Hepatocyte (in vitro differentiated cells): ENCODE data around the gene ACP1.

ENCODE experiments used
- CTCF ChIP-seq: fragments of 200-600 bp; sonication (generic); IDR thresholded peaks from 2 replicates; pipeline ENCODE4 v1.5.1; 2016; ENCODE audit warnings: antibody characterized with exemption, mild to moderate bottlenecking; ENCODE audit not compliant: poor library complexity
- EZH2 ChIP-seq: fragments of 200-600 bp; sonication (generic); IDR thresholded peaks from 2 replicates; pipeline ENCODE4 v1.6.1; 2016; ENCODE audit warnings: antibody characterized with exemption, mild to moderate bottlenecking, borderline replicate concordance
- EZH2phosphoT487 ChIP-seq: fragments of 200-600 bp; sonication (generic); IDR thresholded peaks from one replicate; pipeline ENCODE4 v1.6.1; 2018; ENCODE audit warnings: antibody characterized with exemption, mild to moderate bottlenecking, low read depth, moderate library complexity; ENCODE audit not compliant: unreplicated experiment, severe bottlenecking

GRCh38 chr2:278927-279320 lies 14.2 kb downstream of the ACP1 start:
- TF ChIP-seq CTCF (no peak), EZH2 (no peak), EZH2phosphoT487 (no peak)
